Measurements from ENCODE around the gene LOXHD1. TPM values are rescaled to one million over a fixed set of nuclear protein-coding genes. Genes with fewer than 3 reads are reported as not detected.

Gene LOXHD1
- total and polyA plus RNA-seq, 9 donors = 1.3 to 2.6 (median 2.0) TPM

- WGBS (ENCODE audit: insufficient coverage) = 81% methylated on average over 8 of the region's 10 CpGs
- H3K4me1 ChIP-seq (ENCODE audit: control insufficient read depth, insufficient read depth, low read length) = no peaks in the 10 kb centered on the region
- no peaks in the 10 kb centered on the region for H3K36me3 ChIP-seq (ENCODE audit: control insufficient read depth, insufficient read depth, low read length)
- H3K27me3 ChIP-seq (ENCODE audit: control insufficient read depth, insufficient read depth, low read length) = peaks cover 12% of the 10 kb centered on the region
- no peak for DNase-seq
- H3K4me3 ChIP-seq (ENCODE audit: low read length) = no peak overlapping the region
- no peaks in the 10 kb centered on the region for H3K9me3 ChIP-seq (replicated peaks; ENCODE audit: control insufficient read depth, low read depth, low read length)
- no peak overlapping the region for H3K27ac ChIP-seq (ENCODE audit: low read length)
Observed at GRCh38 chr18:46566111-46566510, 90.9 kb downstream of the LOXHD1 start.

- Histone ChIP-seq H3K27me3 (ENCODE audit: control insufficient read depth, insufficient read depth, low read length) (peaks cover 12% of the 10 kb centered on the region), H3K4me1 (ENCODE audit: control insufficient read depth, insufficient read depth, low read length) (no peaks in the 10 kb centered on the region), H3K27ac (ENCODE audit: low read length) (no peak overlapping the region), H3K4me3 (ENCODE audit: low read length) (no peak overlapping the region), H3K36me3 (ENCODE audit: control insufficient read depth, insufficient read depth, low read length) (no peaks in the 10 kb centered on the region), H3K9me3 (replicated peaks; ENCODE audit: control insufficient read depth, low read depth, low read length) (no peaks in the 10 kb centered on the region)
- no peak for DNase-seq
- 33% methylated on average over 3 of the region's 5 CpGs for WGBS (ENCODE audit: insufficient coverage)
Observed at GRCh38 chr18:46565256-46565655, 91.8 kb downstream of the LOXHD1 start.

- Histone ChIP-seq H3K4me1 (ENCODE audit: control insufficient read depth, insufficient read depth, low read length) (no peaks in the 10 kb centered on the region), H3K9me3 (replicated peaks; ENCODE audit: control insufficient read depth, low read depth, low read length) (no peaks in the 10 kb centered on the region), H3K27ac (ENCODE audit: low read length) (no peak overlapping the region), H3K4me3 (ENCODE audit: low read length) (no peak overlapping the region), H3K27me3 (ENCODE audit: control insufficient read depth, insufficient read depth, low read length) (peaks cover 12% of the 10 kb centered on the region), H3K36me3 (ENCODE audit: control insufficient read depth, insufficient read depth, low read length) (no peaks in the 10 kb centered on the region)
- WGBS (ENCODE audit: insufficient coverage) = no CpG with 5 or more reads among the region's 4 CpGs
- DNase-seq = no peak
Observed at GRCh38 chr18:46563317-46563716, 93.7 kb downstream of the LOXHD1 start.

- Histone ChIP-seq H3K4me1 (ENCODE audit: control insufficient read depth, insufficient read depth, low read length) (no peaks in the 10 kb centered on the region), H3K27ac (ENCODE audit: low read length) (no peak overlapping the region), H3K27me3 (ENCODE audit: control insufficient read depth, insufficient read depth, low read length) (peaks cover 11% of the 10 kb centered on the region), H3K36me3 (ENCODE audit: control insufficient read depth, insufficient read depth, low read length) (no peaks in the 10 kb centered on the region), H3K9me3 (replicated peaks; ENCODE audit: control insufficient read depth, low read depth, low read length) (no peaks in the 10 kb centered on the region), H3K4me3 (ENCODE audit: low read length) (no peak overlapping the region)
- 57% methylated on average over 6 of the region's 12 CpGs for WGBS (ENCODE audit: insufficient coverage)
- no peak for DNase-seq
Observed at GRCh38 chr18:46562674-46563192, 94.3 kb downstream of the LOXHD1 start.

GRCh38 chr18:46560671-46561045 lies 96.4 kb downstream of the LOXHD1 start:
- H3K27me3 ChIP-seq (ENCODE audit: control insufficient read depth, insufficient read depth, low read length) = no peaks in the 10 kb centered on the region
- H3K27ac ChIP-seq (ENCODE audit: low read length) = no peak overlapping the region
- DNase-seq = no peak
- no peaks in the 10 kb centered on the region for H3K36me3 ChIP-seq (ENCODE audit: control insufficient read depth, insufficient read depth, low read length)
- no peaks in the 10 kb centered on the region for H3K9me3 ChIP-seq (replicated peaks; ENCODE audit: control insufficient read depth, low read depth, low read length)
- H3K4me3 ChIP-seq (ENCODE audit: low read length) = no peak overlapping the region
- no peaks in the 10 kb centered on the region for H3K4me1 ChIP-seq (ENCODE audit: control insufficient read depth, insufficient read depth, low read length)
- WGBS (ENCODE audit: insufficient coverage) = 97% methylated on average over 10 of the region's 11 CpGs

GRCh38 chr18:46559946-46560670 lies 96.9 kb downstream of the LOXHD1 start:
- Histone ChIP-seq H3K4me1 (ENCODE audit: control insufficient read depth, insufficient read depth, low read length) (no peaks in the 10 kb centered on the region), H3K27me3 (ENCODE audit: control insufficient read depth, insufficient read depth, low read length) (no peaks in the 10 kb centered on the region), H3K27ac (ENCODE audit: low read length) (no peak overlapping the region), H3K9me3 (replicated peaks; ENCODE audit: control insufficient read depth, low read depth, low read length) (no peaks in the 10 kb centered on the region), H3K4me3 (ENCODE audit: low read length) (no peak overlapping the region), H3K36me3 (ENCODE audit: control insufficient read depth, insufficient read depth, low read length) (no peaks in the 10 kb centered on the region)
- no peak for DNase-seq
- WGBS (ENCODE audit: insufficient coverage) = 89% methylated on average over 36 of the region's 37 CpGs

GRCh38 chr18:46559296-46559695 lies 97.7 kb downstream of the LOXHD1 start:
- 95% methylated on average over 9 of the region's 9 CpGs for WGBS (ENCODE audit: insufficient coverage)
- Histone ChIP-seq H3K4me3 (ENCODE audit: low read length) (no peak overlapping the region), H3K27ac (ENCODE audit: low read length) (no peak overlapping the region), H3K27me3 (ENCODE audit: control insufficient read depth, insufficient read depth, low read length) (no peaks in the 10 kb centered on the region), H3K36me3 (ENCODE audit: control insufficient read depth, insufficient read depth, low read length) (no peaks in the 10 kb centered on the region), H3K9me3 (replicated peaks; ENCODE audit: control insufficient read depth, low read depth, low read length) (no peaks in the 10 kb centered on the region), H3K4me1 (ENCODE audit: control insufficient read depth, insufficient read depth, low read length) (no peaks in the 10 kb centered on the region)
- no peak for DNase-seq

GRCh38 chr18:46556590-46557206 lies 100.3 kb downstream of the LOXHD1 start:
- Histone ChIP-seq H3K4me3 (ENCODE audit: low read length) (no peak overlapping the region), H3K27me3 (ENCODE audit: control insufficient read depth, insufficient read depth, low read length) (no peaks in the 10 kb centered on the region), H3K4me1 (ENCODE audit: control insufficient read depth, insufficient read depth, low read length) (no peaks in the 10 kb centered on the region), H3K9me3 (replicated peaks; ENCODE audit: control insufficient read depth, low read depth, low read length) (no peaks in the 10 kb centered on the region), H3K27ac (ENCODE audit: low read length) (no peak overlapping the region), H3K36me3 (ENCODE audit: control insufficient read depth, insufficient read depth, low read length) (no peaks in the 10 kb centered on the region)
- no peak for DNase-seq
- 82% methylated on average over 10 of the region's 10 CpGs for WGBS (ENCODE audit: insufficient coverage)

GRCh38 chr18:46555724-46556123 lies 101.3 kb downstream of the LOXHD1 start:
- Histone ChIP-seq H3K4me1 (ENCODE audit: control insufficient read depth, insufficient read depth, low read length) (no peaks in the 10 kb centered on the region), H3K27me3 (ENCODE audit: control insufficient read depth, insufficient read depth, low read length) (no peaks in the 10 kb centered on the region), H3K27ac (ENCODE audit: low read length) (no peak overlapping the region), H3K9me3 (replicated peaks; ENCODE audit: control insufficient read depth, low read depth, low read length) (peaks cover under 1% of the 10 kb centered on the region), H3K4me3 (ENCODE audit: low read length) (no peak overlapping the region), H3K36me3 (ENCODE audit: control insufficient read depth, insufficient read depth, low read length) (no peaks in the 10 kb centered on the region)
- WGBS (ENCODE audit: insufficient coverage) = 40% methylated on average over 1 of the region's 4 CpGs
- DNase-seq = peak; percentile 7

GRCh38 chr18:46555213-46555612 lies 101.8 kb downstream of the LOXHD1 start:
- Histone ChIP-seq H3K36me3 (ENCODE audit: control insufficient read depth, insufficient read depth, low read length) (no peaks in the 10 kb centered on the region), H3K27ac (ENCODE audit: low read length) (no peak overlapping the region), H3K4me3 (ENCODE audit: low read length) (no peak overlapping the region), H3K9me3 (replicated peaks; ENCODE audit: control insufficient read depth, low read depth, low read length) (peaks cover 2% of the 10 kb centered on the region), H3K4me1 (ENCODE audit: control insufficient read depth, insufficient read depth, low read length) (no peaks in the 10 kb centered on the region), H3K27me3 (ENCODE audit: control insufficient read depth, insufficient read depth, low read length) (no peaks in the 10 kb centered on the region)
- no peak for DNase-seq
- 75% methylated on average over 1 of the region's 2 CpGs for WGBS (ENCODE audit: insufficient coverage)

Measured in muscle of leg (tissue), 11 donors.